HEK293 (cell line): ENCODE results near the gene COPZ1.
A peak's percentile ranks its signal among the peaks of the same experiment; 100 is the strongest.

ENCODE experiments used
- ATF2 ChIP-seq: fragments of 450-650 bp; formaldehyde crosslinking; IDR thresholded peaks from 2 replicates; pipeline ENCODE4 v1.5.1; 2016; ENCODE audit warnings: missing biosample characterization, missing genetic modification characterization, low read depth
- BCL11A ChIP-seq: fragments of 450-650 bp; formaldehyde crosslinking; IDR thresholded peaks from 2 replicates; pipeline ENCODE4 v1.5.1; 2016; ENCODE audit warnings: low read depth, missing biosample characterization, missing genetic modification characterization
- GLI4 ChIP-seq: fragments of 450-650 bp; formaldehyde crosslinking; IDR thresholded peaks from 2 replicates; pipeline ENCODE4 v1.5.1; 2016; ENCODE audit warnings: missing biosample characterization, missing genetic modification characterization
- GLIS1 ChIP-seq: fragments of 450-650 bp; formaldehyde crosslinking; IDR thresholded peaks from 2 replicates; pipeline ENCODE4 v1.5.1; 2016; ENCODE audit warnings: missing biosample characterization, missing genetic modification characterization
- GLIS2 ChIP-seq: fragments of 450-650 bp; formaldehyde crosslinking; IDR thresholded peaks from 2 replicates; pipeline ENCODE4 v1.5.1; 2016; ENCODE audit warnings: missing biosample characterization, missing genetic modification characterization
- IKZF3 ChIP-seq: fragments of 450-650 bp; IDR thresholded peaks from 2 replicates; pipeline ENCODE4 v1.5.0; 2018; ENCODE audit warnings: missing biosample characterization, mild to moderate bottlenecking, missing genetic modification characterization, moderate library complexity
- KLF8 ChIP-seq: fragments of 450-650 bp; formaldehyde crosslinking; IDR thresholded peaks from 2 replicates; pipeline ENCODE4 v1.5.1; 2016; ENCODE audit warnings: missing biosample characterization, missing genetic modification characterization
- KLF9 ChIP-seq: fragments of 450-650 bp; formaldehyde crosslinking; IDR thresholded peaks from 2 replicates; pipeline ENCODE4 v1.5.1; 2016; ENCODE audit warnings: missing biosample characterization, missing genetic modification characterization, low read depth
- MEIS1 ChIP-seq: sonication (generic); formaldehyde crosslinking; IDR thresholded peaks from 2 replicates; pipeline ENCODE4 v1.8.1; 2022; ENCODE audit warnings: missing genetic modification reagents, mild to moderate bottlenecking, borderline replicate concordance
- WT1 ChIP-seq: fragments of 450-650 bp; formaldehyde crosslinking; IDR thresholded peaks from 2 replicates; pipeline ENCODE4 v1.5.1; 2016; ENCODE audit warnings: missing biosample characterization, missing genetic modification characterization
- ZBTB48 ChIP-seq: fragments of 450-650 bp; formaldehyde crosslinking; IDR thresholded peaks from 2 replicates; pipeline ENCODE4 v1.5.1; 2016; ENCODE audit warnings: missing biosample characterization, missing genetic modification characterization
- ZFHX2 ChIP-seq: fragments of 450-650 bp; formaldehyde crosslinking; conservative IDR thresholded peaks from 2 replicates; pipeline ENCODE4 v1.5.1; 2016; ENCODE audit warnings: missing biosample characterization, missing genetic modification characterization
- ZNF112 ChIP-seq: fragments of 450-650 bp; formaldehyde crosslinking; IDR thresholded peaks from 2 replicates; pipeline ENCODE4 v1.5.0; 2017; ENCODE audit warnings: missing biosample characterization, missing genetic modification characterization
- ZNF19 ChIP-seq: fragments of 450-650 bp; formaldehyde crosslinking; IDR thresholded peaks from 2 replicates; pipeline ENCODE4; 2016; ENCODE audit warnings: missing biosample characterization, missing genetic modification characterization, low read depth
- ZNF223 ChIP-seq: fragments of 450-650 bp; formaldehyde crosslinking; IDR thresholded peaks from 2 replicates; pipeline ENCODE4 v1.5.1; 2016; ENCODE audit warnings: missing biosample characterization, missing genetic modification characterization
- ZNF280D ChIP-seq: fragments of 450-650 bp; formaldehyde crosslinking; IDR thresholded peaks from 2 replicates; pipeline ENCODE4 v1.5.1; 2016; ENCODE audit warnings: missing biosample characterization, missing genetic modification characterization
- ZNF341 ChIP-seq: fragments of 450-650 bp; formaldehyde crosslinking; IDR thresholded peaks from 2 replicates; pipeline ENCODE4; 2016; ENCODE audit warnings: low read depth, missing biosample characterization, missing genetic modification characterization
- ZNF391 ChIP-seq: fragments of 450-650 bp; formaldehyde crosslinking; IDR thresholded peaks from 2 replicates; pipeline ENCODE4 v1.5.1; 2016; ENCODE audit warnings: low read depth, missing biosample characterization, missing genetic modification characterization, borderline replicate concordance
- ZNF510 ChIP-seq: fragments of 450-650 bp; formaldehyde crosslinking; IDR thresholded peaks from 2 replicates; pipeline ENCODE4 v1.5.1; 2018; ENCODE audit warnings: mild to moderate bottlenecking, missing genetic modification characterization, missing biosample characterization; ENCODE audit not compliant: insufficient replicate concordance
- ZNF530 ChIP-seq: fragments of 450-650 bp; formaldehyde crosslinking; IDR thresholded peaks from 2 replicates; pipeline ENCODE4 v1.5.1; 2016; ENCODE audit warnings: low read depth, missing biosample characterization, missing genetic modification characterization
- ZNF548 ChIP-seq: fragments of 450-650 bp; formaldehyde crosslinking; IDR thresholded peaks from 2 replicates; pipeline ENCODE4 v1.5.1; 2016; ENCODE audit warnings: missing biosample characterization, missing genetic modification characterization
- ZNF571 ChIP-seq: fragments of 450-650 bp; formaldehyde crosslinking; IDR thresholded peaks from 2 replicates; pipeline ENCODE4 v1.5.0; 2017; ENCODE audit warnings: missing biosample characterization, missing genetic modification characterization
- ZNF600 ChIP-seq: fragments of 450-650 bp; formaldehyde crosslinking; IDR thresholded peaks from 2 replicates; pipeline ENCODE4 v1.5.1; 2016; ENCODE audit warnings: missing biosample characterization, missing genetic modification characterization
- ZNF626 ChIP-seq: fragments of 450-650 bp; sonication (Bioruptor Pico); formaldehyde crosslinking; IDR thresholded peaks from 2 replicates; pipeline ENCODE4 v1.5.1; 2018; ENCODE audit warnings: missing biosample characterization, missing genetic modification characterization, inconsistent platforms
- ZNF629 ChIP-seq: fragments of 450-650 bp; formaldehyde crosslinking; IDR thresholded peaks from 2 replicates; pipeline ENCODE4 v1.5.1; 2017; ENCODE audit warnings: missing biosample characterization, missing genetic modification characterization
- ZNF677 ChIP-seq: fragments of 450-650 bp; IDR thresholded peaks from 2 replicates; pipeline ENCODE4 v1.5.0; 2018; ENCODE audit warnings: missing biosample characterization, mild to moderate bottlenecking, missing genetic modification characterization, moderate library complexity
- ZNF707 ChIP-seq: fragments of 450-650 bp; formaldehyde crosslinking; IDR thresholded peaks from 2 replicates; pipeline ENCODE4 v1.5.1; 2016; ENCODE audit warnings: missing biosample characterization, missing genetic modification characterization
- ZNF768 ChIP-seq: fragments of 450-650 bp; formaldehyde crosslinking; IDR thresholded peaks from 2 replicates; pipeline ENCODE4 v1.5.1; 2018; ENCODE audit warnings: missing biosample characterization, mild to moderate bottlenecking, missing genetic modification characterization
- TF ChIP-seq, protein P1 (sequence below): fragments of 450-650 bp; formaldehyde crosslinking; IDR thresholded peaks from 2 replicates; pipeline ENCODE4 v1.5.1; 2016; ENCODE audit warnings: missing biosample characterization, missing genetic modification characterization
- TF ChIP-seq, protein P2 (sequence below): fragments of 450-650 bp; formaldehyde crosslinking; IDR thresholded peaks from 2 replicates; pipeline ENCODE4 v1.5.1; 2016; ENCODE audit warnings: missing biosample characterization, missing genetic modification characterization

Gene COPZ1

GRCh38 chr12:54370171-54370730 is 45.3 kb downstream of the COPZ1 start (continued):
- TF ChIP-seq, protein P1, sequence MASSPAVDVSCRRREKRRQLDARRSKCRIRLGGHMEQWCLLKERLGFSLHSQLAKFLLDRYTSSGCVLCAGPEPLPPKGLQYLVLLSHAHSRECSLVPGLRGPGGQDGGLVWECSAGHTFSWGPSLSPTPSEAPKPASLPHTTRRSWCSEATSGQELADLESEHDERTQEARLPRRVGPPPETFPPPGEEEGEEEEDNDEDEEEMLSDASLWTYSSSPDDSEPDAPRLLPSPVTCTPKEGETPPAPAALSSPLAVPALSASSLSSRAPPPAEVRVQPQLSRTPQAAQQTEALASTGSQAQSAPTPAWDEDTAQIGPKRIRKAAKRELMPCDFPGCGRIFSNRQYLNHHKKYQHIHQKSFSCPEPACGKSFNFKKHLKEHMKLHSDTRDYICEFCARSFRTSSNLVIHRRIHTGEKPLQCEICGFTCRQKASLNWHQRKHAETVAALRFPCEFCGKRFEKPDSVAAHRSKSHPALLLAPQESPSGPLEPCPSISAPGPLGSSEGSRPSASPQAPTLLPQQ = no peak
- no peak for TF ChIP-seq ZNF677 (tag by site-specific recombination)
- no peak for TF ChIP-seq ZNF391 (tag by site-specific recombination)
- TF ChIP-seq ZFHX2 (tag by site-specific recombination) = peak; percentile 82
- no peak for TF ChIP-seq ZNF223 (tag by site-specific recombination)
- TF ChIP-seq ZNF19 (tag by site-specific recombination) = no peak
- TF ChIP-seq GLIS2 (tag by site-specific recombination) = peak; percentile 42; the same call in 1 of the 2 replicates
- 0 out of 2 replicates have a peak, but pooled peaks have one; percentile 18 for TF ChIP-seq KLF9 (tag by site-specific recombination)
- no peak for TF ChIP-seq ZNF571 (tag by site-specific recombination)
- peak; percentile 43; the same call in 1 of the 2 replicates for TF ChIP-seq BCL11A (tag by site-specific recombination)
- TF ChIP-seq ZNF341 = peak; percentile 57; the same call in 1 of the 2 replicates
- TF ChIP-seq ZNF548 (tag by site-specific recombination) = no peak
- no peak for TF ChIP-seq ATF2
- TF ChIP-seq ZNF112 (tag by site-specific recombination) = no peak
- TF ChIP-seq ZNF626 (tag by site-specific recombination) = no peak
- TF ChIP-seq ZNF530 (tag by site-specific recombination) = no peak
- TF ChIP-seq, protein P2, sequence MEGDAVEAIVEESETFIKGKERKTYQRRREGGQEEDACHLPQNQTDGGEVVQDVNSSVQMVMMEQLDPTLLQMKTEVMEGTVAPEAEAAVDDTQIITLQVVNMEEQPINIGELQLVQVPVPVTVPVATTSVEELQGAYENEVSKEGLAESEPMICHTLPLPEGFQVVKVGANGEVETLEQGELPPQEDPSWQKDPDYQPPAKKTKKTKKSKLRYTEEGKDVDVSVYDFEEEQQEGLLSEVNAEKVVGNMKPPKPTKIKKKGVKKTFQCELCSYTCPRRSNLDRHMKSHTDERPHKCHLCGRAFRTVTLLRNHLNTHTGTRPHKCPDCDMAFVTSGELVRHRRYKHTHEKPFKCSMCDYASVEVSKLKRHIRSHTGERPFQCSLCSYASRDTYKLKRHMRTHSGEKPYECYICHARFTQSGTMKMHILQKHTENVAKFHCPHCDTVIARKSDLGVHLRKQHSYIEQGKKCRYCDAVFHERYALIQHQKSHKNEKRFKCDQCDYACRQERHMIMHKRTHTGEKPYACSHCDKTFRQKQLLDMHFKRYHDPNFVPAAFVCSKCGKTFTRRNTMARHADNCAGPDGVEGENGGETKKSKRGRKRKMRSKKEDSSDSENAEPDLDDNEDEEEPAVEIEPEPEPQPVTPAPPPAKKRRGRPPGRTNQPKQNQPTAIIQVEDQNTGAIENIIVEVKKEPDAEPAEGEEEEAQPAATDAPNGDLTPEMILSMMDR (tag by site-specific recombination) = peak; percentile 95
- TF ChIP-seq ZBTB48 = peak; percentile 93
- TF ChIP-seq ZNF280D (tag by site-specific recombination) = no peak
- no peak for TF ChIP-seq MEIS1 (CRISPR knock-in tag)
- peak; percentile 45; the same call in 1 of the 2 replicates for TF ChIP-seq GLI4 (tag by site-specific recombination)
- no peak for TF ChIP-seq ZNF707
- 0 out of 2 replicates have a peak, but pooled peaks have one; percentile 11 for TF ChIP-seq GLIS1 (tag by site-specific recombination)
- TF ChIP-seq KLF8 (tag by site-specific recombination) = peak; percentile 85
- peak; percentile 47; the same call in 1 of the 2 replicates for TF ChIP-seq ZNF600 (tag by site-specific recombination)
- TF ChIP-seq ZNF629 (tag by site-specific recombination) = peak; percentile 26; the same call in 1 of the 2 replicates
- peak; percentile 72 for TF ChIP-seq IKZF3 (tag by site-specific recombination)
- no peak for TF ChIP-seq ZNF510
- no peak for TF ChIP-seq ZNF768 (tag by site-specific recombination)
- TF ChIP-seq WT1 = 0 out of 2 replicates have a peak, but pooled peaks have one; percentile 38
